Erythroblast (primary cell): ENCODE results near the gene IL10RA.

Experiments used
- GATA1 ChIP-seq: IDR thresholded peaks from 2 replicates; pipeline ENCODE4 v1.6.1; 2011; ENCODE audit warnings: low read depth, mild to moderate bottlenecking, control low read depth, low read length, moderate library complexity
- POLR2A ChIP-seq: IDR thresholded peaks from 2 replicates; pipeline ENCODE4 v1.6.1; 2011; ENCODE audit warnings: mild to moderate bottlenecking, low read length

DNA sequence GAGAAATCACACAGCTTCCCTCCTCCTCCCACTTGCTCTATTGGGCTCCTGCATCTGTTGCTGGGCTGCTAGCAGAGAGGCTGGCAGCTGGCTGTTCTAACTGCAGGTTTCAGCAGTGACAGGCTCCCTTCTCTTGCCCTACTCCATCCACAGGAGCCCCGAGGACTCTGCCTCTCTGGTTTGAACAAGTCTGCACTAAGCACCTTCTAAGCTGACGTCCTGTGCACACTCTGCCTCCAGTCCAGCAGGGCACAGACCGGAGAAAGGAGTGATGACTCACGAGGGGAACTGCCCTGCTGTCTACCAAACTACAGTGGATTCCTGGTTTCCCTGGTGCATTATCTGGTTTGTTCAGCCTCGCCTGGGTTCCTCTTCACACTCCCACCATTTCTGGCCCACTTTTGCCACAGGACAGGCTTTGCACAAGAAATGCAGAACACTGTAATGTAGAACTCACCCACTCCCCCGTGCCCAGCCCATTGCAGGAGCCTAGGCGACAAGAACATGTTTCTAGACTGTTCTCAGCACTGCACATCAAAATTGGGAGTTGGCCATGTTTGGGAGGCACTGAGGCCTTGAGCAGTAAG is 26.0 kb downstream of the IL10RA start:
- TF ChIP-seq POLR2A (no peak), GATA1 (no peak)
